ENCODE results near the gene SEPTIN5.

- TF ChIP-seq CTCF (conservative IDR thresholded peaks at IDR 0.05; ENCODE audit: low read length) (no peak), EZH2phosphoT487 (IDR thresholded peaks at IDR 0.05; ENCODE audit: borderline replicate concordance, low read depth, low read length) (no peak)
Observed at GRCh38 chr22:19716041-19716828, 1.9 kb downstream of the SEPTIN5 start.
